ENCODE data around the gene CRTC2.
A peak's percentile ranks its signal among the peaks of the same experiment; 100 is the strongest.
"Not testable (repeated sequence)": the region's sequence is repeated elsewhere in the genome, so short reads cannot be mapped to it uniquely, and the experiment has no call there.

CRTC2 gene

DNA sequence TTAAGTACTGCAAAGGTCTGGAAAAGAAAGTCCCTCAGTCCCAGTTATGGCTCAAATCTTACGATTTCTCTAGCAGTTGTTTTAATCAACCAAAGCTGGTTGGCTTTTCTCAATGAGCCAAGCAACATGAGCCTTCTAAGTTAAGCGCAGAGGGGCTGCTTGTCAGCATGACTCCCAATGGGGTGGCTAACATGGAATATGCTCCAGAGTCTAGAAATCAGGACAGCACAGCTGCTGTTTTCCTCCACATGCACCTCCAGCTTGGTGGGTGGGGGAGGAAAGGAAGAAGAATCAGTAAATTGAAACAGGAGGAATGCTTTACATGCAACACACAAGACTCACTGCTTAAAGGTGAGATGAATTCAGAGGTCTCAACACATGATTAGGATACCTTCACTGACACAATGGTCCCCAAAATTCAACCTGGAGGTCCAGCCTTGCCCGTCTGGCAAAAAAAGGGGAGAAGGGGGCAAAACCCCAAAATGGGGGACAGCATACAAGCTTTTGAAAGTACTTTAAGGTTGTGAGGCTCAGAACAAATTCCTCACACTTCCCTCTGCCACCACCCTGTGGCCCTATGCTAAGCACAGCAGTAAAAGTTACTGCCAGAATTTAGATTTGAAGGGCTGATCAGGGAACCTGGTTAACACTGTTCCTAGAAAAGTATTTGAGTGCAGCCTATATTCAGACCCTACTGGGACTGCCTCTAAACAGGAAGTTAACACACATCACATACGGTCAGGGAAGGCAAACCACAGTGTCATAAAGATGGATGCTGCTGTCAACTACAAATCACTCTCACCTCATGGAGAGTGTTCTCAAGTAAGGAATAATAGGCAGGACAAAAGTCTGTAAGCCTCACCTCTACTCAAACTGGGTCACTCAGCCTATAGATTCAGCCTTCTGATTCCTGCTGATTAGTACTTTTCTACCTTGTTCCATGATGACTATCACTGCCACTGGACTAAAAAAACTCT lies 38.2 kb downstream of the CRTC2 start:
- no peak for DNase-seq (ENCODE audit: low read depth, low spot score)
- ChIA-PET POLR2A (interaction anchor here (0.7 to 1.1 kb wide), 2 partner anchors 25 to 44 kb away, joined by 3 to 4 read pairs; no protein-coding TSS in a partner anchor), CTCF (interaction anchor here (0.7 to 6.4 kb wide), 10 partner anchors 8 to 242 kb away, joined by 3 to 34 read pairs (median 4); partner anchors contain the start of genes DENND4B and NPR1)
- peak overlapping the region; percentile 96 for H3K4me3 ChIP-seq (ENCODE audit: low read depth, low read length)
- TF ChIP-seq, protein P1, sequence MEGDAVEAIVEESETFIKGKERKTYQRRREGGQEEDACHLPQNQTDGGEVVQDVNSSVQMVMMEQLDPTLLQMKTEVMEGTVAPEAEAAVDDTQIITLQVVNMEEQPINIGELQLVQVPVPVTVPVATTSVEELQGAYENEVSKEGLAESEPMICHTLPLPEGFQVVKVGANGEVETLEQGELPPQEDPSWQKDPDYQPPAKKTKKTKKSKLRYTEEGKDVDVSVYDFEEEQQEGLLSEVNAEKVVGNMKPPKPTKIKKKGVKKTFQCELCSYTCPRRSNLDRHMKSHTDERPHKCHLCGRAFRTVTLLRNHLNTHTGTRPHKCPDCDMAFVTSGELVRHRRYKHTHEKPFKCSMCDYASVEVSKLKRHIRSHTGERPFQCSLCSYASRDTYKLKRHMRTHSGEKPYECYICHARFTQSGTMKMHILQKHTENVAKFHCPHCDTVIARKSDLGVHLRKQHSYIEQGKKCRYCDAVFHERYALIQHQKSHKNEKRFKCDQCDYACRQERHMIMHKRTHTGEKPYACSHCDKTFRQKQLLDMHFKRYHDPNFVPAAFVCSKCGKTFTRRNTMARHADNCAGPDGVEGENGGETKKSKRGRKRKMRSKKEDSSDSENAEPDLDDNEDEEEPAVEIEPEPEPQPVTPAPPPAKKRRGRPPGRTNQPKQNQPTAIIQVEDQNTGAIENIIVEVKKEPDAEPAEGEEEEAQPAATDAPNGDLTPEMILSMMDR (IDR thresholded peaks at IDR 0.05; ENCODE audit: insufficient read depth, low read length, missing control alignments) = no peak

DNA sequence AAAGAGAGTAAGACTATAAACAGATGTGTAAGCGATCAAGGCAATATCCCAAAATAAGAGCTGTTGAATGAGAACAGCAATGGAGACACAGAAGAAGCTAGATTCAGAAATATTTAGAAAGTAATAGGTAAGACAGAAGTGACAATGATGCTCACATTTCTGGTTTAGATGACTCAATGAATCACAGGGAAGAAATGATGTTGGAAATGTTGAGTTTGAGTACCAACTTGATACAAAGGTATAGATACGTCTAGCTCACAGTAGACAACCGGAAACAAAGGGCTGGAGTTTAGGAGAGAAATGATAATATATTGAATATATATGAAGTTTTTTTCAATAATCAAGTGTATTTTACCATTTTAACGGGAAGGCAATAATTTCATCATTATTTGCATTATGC lies 42.1 kb downstream of the CRTC2 start:
- CTCF ChIA-PET = interaction anchor here (1.5 kb wide), 1 partner anchor 119 kb away, joined by 3 read pairs; no protein-coding TSS in a partner anchor
- H3K4me3 ChIP-seq (ENCODE audit: low read depth, low read length) = no peak overlapping the region
- TF ChIP-seq, protein P1 (IDR thresholded peaks at IDR 0.05; ENCODE audit: insufficient read depth, low read length, missing control alignments) = no peak
- DNase-seq (ENCODE audit: low read depth, low spot score) = no peak
- POLR2A ChIA-PET = interaction anchor here (0.7 kb wide), 1 partner anchor 285 kb away, joined by 3 read pairs; no protein-coding TSS in a partner anchor

DNA sequence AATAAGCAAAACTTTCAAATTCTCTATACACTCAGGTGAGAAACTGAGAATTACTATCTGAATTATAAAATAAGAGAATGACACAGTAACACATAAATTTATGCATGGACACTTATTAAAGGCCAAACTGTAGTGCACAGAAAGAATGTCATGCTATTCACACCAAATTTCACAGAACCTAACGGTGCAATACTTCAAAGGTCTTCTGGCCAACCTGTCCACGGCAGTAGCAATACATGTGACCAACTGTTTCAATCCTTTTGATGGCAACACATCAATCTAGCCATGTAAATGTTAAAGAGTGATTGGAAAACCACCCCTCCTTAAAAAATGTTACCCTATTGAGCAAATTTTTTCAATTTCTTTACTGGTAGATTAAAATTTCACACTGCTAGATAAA lies 46.1 kb downstream of the CRTC2 start:
- ChIA-PET CTCF (interaction anchor here (0.7 kb wide), 1 partner anchor 8 kb away, joined by 3 read pairs; no protein-coding TSS in a partner anchor), POLR2A (no interaction called here)
- no peak for DNase-seq (ENCODE audit: low read depth, low spot score)
- TF ChIP-seq, protein P1 (IDR thresholded peaks at IDR 0.05; ENCODE audit: insufficient read depth, low read length, missing control alignments) = no peak
- H3K4me3 ChIP-seq (ENCODE audit: low read depth, low read length) = no peak overlapping the region

DNA sequence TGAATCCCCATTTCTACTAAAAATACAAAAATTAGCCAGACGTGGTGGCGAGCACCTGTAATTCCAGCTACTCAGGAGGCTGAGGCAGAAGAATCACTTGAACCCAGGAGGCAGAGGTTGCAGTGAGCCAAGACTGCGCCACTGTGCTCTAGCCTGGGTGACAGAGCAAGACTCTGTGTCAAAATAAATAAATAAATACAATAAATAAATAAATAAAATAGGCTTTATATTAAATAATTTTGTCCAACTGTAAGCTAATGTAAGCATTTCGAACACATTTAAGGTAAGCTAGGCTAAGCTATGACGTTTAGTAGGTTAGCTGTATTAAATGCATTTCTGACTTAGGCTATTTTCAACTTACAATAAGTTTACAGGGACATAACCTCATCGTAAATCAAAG lies 47.9 kb downstream of the CRTC2 start:
- DNase-seq (ENCODE audit: low read depth, low spot score); H3K4me3 ChIP-seq (ENCODE audit: low read depth, low read length): not testable (repeated sequence)
- ChIA-PET CTCF (interaction anchor here (1.7 kb wide), 1 partner anchor 12 kb away, joined by 4 read pairs; the partner anchor contains the start of gene GATAD2B), POLR2A (interaction anchor here (0.7 kb wide), 1 partner anchor 23 kb away, joined by 3 read pairs; no protein-coding TSS in a partner anchor)

DNA sequence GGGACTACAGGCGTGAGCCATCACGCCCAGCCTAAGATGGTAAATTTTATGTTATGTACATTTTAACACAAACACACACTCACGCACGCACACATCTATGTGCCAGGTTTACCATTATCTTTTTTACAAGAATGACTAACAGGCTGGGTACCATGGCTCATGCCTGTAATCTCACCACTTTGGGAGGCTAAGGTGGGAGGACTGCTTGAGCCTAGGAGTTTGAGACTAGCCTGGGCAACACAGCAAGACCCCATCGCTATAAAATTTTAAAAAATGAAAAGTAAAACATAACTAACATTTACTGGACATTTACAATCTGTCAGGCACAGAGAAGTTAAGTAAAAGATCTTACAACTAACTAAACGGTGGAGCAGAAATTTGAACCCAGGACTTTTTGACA lies 50.3 kb downstream of the CRTC2 start:
- H3K4me3 ChIP-seq (ENCODE audit: low read depth, low read length) = no peak overlapping the region
- CTCF ChIA-PET = no interaction called here
- TF ChIP-seq, protein P1 (IDR thresholded peaks at IDR 0.05; ENCODE audit: insufficient read depth, low read length, missing control alignments) = no peak
- POLR2A ChIA-PET = no interaction called here
- no peak for DNase-seq (ENCODE audit: low read depth, low spot score)

DNA sequence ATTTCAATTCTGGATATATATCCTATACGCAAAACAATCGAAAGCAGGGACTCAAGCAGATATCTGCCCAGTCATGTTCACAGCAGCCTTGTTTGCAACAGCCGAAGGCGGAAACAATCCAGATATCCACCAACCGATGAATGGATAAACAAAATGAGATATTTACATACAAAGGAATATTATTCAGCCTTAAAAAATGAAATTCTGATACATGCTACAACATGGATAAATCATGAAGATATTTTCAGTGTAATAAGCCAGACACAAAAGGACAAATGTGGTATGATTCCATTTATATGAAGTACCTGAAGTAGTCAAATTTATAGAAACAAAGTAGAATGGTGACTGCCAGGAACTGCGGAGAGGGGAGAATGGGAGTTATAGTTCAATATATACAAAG lies 51.3 kb downstream of the CRTC2 start:
- CTCF ChIA-PET = no interaction called here
- no peak overlapping the region for H3K4me3 ChIP-seq (ENCODE audit: low read depth, low read length)
- POLR2A ChIA-PET = no interaction called here
- no peak for DNase-seq (ENCODE audit: low read depth, low spot score)
- TF ChIP-seq, protein P1 (IDR thresholded peaks at IDR 0.05; ENCODE audit: insufficient read depth, low read length, missing control alignments) = no peak
